ENCODE results near the gene MDC1.
"Not testable (repeated sequence)": the region's sequence is repeated elsewhere in the genome, so short reads cannot be mapped to it uniquely, and the experiment has no call there.

Gene MDC1

DNA sequence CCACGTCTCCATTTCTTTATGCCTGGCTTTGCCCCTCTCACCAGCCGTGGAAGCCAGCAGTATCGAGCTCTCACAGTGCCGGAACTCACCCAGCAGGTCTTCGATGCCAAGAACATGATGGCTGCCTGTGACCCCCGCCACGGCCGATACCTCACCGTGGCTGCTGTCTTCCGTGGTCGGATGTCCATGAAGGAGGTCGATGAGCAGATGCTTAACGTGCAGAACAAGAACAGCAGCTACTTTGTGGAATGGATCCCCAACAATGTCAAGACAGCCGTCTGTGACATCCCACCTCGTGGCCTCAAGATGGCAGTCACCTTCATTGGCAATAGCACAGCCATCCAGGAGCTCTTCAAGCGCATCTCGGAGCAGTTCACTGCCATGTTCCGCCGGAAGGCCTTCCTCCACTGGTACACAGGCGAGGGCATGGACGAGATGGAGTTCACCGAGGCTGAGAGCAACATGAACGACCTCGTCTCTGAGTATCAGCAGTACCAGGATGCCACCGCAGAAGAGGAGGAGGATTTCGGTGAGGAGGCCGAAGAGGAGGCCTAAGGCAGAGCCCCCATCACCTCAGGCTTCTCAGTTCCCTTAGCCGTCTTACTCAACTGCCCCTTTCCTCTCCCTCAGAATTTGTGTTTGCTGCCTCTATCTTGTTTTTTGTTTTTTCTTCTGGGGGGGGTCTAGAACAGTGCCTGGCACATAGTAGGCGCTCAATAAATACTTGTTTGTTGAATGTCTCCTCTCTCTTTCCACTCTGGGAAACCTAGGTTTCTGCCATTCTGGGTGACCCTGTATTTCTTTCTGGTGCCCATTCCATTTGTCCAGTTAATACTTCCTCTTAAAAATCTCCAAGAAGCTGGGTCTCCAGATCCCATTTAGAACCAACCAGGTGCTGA is 7.0 kb upstream of the MDC1 start:
- not testable (repeated sequence) for DNase-seq

DNA sequence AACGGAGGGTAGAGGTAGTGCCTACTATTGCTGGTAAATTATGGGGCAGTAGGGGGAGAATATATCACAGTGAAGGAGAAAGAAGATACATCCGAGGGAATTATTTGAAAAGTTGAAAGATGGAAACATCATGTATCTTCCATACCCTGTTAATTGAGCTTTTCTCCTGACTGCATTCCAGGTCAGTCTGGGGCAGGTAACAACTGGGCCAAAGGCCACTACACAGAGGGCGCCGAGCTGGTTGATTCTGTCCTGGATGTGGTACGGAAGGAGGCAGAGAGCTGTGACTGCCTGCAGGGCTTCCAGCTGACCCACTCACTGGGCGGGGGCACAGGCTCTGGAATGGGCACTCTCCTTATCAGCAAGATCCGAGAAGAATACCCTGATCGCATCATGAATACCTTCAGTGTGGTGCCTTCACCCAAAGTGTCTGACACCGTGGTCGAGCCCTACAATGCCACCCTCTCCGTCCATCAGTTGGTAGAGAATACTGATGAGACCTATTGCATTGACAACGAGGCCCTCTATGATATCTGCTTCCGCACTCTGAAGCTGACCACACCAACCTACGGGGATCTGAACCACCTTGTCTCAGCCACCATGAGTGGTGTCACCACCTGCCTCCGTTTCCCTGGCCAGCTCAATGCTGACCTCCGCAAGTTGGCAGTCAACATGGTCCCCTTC is 6.2 kb upstream of the MDC1 start:
- not testable (repeated sequence) for DNase-seq

DNA sequence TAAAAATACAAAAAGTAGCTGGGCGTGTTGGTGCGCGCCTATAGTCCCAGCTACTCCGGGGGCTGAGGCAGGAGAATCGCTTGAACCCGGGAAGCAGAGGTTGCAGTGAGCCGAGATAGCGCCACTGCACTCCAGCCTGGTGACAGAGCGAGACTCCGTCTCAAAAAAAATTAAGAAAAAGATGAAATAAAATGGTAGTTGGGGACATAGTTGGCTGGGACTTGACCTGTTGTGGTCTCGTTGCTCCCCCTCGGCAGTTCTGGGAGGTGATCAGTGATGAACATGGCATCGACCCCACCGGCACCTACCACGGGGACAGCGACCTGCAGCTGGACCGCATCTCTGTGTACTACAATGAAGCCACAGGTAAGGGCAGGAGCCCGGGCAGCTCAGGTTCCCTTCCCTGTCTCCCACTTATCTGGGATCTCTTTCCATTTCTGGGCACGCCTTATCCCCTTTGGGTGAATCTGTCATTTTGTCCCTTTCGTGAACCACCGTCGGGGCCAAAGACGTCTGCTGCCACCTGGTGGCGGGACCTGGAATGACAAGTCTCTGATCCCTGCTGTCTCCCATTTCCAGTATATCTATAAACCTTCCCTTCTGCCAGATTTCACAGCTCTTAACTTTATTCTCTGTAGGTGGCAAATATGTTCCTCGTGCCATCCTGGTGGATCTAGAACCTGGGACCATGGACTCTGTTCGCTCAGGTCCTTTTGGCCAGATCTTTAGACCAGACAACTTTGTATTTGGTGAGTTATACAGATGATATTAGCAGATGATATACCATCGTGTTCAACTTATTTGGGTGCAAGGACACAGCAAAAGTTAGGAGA is 5.4 kb upstream of the MDC1 start:
- DNase-seq: peak; percentile 82

DNA sequence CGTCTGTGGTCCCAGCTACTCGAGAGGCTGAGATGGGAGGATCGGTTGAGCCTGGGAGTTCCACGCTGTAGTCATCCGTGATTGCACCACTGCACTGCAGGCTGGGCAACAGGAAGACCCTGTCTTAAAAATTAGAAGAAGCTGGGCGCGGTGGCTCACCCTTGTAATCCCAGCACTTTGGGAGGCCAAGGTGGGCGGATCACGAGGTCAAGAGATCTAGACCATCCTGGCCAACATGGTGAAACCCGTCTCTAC is 4.9 kb upstream of the MDC1 start:
- not testable (repeated sequence) for DNase-seq

DNA sequence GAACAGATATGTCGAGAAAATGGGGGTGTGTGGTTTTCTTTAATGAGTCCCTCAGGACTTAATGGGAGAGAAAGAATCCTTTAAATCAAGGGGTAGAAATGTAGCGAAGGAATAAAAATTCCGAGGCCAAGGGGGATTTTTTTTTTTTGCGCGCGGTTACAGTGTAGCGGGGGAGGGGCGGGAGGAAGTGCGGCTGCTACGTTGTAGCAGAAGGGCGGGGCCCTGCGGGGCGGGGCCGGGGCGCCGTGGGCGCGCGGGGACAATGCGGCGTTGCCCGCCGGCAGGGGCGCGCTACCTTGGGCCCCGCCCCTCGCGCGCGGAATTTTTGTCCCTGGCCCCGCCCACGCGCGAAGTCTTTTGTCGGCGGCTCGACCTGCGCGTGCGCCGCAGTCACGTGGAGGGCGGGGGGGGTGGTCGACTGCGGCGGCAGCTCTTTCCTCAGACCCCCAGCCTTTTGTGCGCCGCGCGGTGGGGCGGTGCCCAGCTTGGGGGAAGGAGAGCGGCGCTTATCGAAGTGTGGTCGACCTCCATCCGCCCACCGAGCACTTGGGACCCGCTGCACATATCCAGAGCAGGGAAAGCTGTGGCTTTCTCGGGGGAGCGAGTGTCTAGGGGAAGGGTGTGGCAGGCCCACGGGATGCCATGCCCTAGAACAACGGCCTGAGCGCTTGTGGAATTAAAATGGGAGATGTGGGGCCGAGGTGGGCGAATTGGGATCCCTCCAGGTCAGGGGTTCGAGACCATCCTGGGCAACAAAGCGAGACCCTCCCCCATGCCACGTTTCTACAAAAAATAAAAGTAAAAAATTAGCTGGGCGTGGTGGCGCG is 4.3 kb upstream of the MDC1 start:
- DNase-seq: peak; percentile 98

DNA sequence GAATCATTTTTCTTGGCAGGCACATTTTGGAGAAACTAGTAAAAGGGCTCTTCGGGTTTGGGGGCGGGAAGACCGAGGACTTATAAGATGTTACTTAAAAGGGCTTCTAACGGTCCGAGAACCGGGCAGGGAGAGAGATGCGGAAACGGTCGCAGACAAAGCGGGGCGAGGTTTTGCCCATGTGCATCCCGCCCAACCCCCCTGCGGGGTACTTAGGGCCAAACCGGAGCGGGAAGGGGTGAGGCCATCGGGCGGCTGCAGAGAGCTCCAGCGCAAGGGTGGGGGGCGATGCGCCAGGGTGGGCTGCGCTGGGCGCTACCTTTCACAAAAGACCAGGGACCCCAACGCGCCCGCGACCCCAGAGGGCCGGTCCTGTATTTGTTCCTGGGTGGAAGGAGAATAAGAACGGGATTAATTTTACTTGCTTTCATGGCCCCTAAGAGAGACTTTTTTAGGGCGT is 3.7 kb upstream of the MDC1 start:
- peak; percentile 63 for DNase-seq

DNA sequence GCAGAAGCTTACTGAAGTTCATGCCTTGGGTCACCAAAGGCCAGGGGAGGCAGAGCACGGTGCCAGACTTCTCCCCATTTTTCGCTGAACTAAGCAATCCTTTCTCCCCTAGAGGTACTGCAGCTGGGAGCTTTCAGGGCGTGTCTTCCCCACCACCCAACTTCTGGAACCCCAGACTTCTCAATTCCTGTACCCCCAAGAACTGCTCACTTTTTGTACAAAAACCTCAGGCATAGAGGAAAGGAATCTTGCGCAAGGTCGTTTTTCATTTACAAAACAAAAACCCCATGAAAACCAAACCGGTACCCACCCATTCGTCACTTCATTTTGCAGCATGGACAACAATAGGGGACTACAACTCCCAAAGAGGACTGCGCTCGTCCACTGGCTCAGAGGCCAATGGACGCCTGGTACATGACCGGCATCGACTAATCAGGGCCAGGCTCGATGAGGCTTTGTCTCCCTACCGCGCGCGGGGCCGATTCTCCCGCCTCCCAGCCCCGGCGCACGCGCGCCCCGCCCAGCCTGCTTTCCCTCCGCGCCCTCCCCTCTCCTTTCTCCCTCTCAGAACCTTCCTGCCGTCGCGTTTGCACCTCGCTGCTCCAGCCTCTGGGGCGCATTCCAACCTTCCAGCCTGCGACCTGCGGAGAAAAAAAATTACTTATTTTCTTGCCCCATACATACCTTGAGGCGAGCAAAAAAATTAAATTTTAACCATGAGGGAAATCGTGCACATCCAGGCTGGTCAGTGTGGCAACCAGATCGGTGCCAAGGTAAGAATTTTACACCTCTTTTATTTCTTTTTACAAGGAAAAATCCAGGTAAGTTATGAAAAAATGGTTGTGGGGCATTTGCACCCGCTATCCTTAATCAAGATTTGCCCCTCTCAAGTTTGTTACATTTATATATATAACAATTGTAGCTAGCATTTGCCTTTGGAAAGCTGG is 3.0 kb upstream of the MDC1 start, which contains the start of gene TUBB:
TUBB (plus strand) TSS at position 562 of the 947 bp plus-strand sequence; CDS start at position 717, 155 bp downstream.
- peak; percentile 94 for DNase-seq

DNA sequence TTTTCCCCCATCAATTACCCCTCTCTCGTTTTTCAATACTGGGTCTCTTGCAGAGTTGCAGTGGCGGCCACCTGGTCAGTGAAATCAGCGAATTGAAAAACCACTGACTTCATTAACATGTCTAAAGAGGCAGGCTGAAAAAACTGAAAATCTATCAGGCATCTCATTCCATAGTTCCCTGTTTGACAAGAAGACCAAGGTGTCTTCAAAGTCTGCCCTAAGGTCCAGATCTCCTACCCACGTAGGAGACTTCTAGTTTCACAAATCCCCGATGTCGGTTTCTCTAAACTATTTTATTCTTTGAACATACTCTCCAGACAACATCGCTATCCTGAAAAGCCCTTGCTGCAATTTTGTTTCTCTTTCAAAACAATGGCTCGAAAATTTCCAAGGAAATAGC is 2.3 kb upstream of the MDC1 start:
- no peak for DNase-seq

DNA sequence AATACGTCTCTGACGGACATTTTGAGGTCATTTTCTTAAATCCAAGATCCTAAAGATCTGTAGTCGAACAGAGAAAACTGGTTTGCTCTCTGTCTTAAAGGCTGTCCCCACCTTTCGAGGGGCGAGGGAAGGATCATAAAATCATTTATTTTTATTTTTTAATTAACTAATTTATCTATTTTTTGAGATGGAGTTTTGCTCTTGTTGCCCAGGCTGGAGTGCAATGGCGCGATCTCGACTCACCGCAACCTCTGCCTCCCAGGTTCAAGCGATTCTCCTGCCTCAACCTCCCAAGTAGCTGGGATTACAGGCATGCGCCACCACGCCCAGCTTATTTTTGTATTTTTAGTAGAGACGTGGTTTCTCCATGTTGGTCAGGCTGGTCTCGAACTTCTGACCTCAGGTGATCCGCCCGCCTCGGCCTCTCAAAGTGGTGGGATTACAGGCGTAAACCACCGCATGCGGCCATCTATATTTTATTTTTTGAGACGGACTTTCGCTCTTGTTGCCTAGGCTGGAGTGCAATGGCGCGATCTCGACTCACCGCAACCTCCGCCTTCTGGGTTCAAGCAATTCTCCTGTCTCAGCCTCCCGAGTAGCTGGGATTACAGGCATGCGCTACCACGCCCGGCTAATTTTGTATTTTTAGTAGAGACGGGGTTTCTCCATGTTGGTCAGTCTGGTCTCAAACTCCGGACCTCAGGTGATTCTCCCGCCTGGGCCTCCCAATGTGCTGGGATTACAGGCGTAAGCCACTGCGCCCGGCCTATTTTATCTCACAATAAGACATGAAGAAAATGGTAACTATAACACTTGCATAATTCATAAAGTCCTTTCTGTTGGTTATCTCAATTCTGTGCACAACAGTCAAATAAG is 1.0 kb upstream of the MDC1 start:
- DNase-seq: not testable (repeated sequence)

DNA sequence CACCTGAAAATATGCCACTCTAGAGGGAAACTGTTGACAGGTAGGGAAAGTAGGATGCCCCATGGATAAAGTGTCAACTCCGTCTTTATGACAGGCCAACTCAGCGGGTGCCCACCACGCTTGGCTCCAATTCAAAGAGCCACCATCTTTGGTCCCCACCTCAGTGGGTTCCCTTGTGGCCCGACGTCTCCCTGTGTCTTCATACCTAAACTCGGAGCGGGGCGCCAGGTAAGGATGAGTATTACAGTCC is 277 bp downstream of the MDC1 start:
- DNase-seq: no peak

DNA sequence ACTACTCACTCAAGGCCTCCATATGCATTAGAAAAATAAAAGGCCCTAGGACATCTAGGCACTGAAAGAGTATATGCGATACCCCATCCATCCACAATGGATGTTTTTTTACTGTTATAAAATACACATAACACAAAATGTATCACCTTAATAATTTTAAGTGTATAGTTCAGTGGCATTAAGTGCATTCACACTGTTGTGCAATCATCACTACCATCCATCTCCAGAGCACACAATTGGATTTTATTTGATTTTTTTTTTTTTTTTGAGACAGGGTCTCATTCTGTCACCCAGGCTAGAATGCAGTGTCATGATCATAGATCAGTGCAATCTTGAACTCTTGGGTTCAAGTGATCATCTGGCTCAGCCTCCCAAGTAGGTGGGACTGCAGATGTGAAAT is 2.8 kb downstream of the MDC1 start:
- DNase-seq: no peak

DNA sequence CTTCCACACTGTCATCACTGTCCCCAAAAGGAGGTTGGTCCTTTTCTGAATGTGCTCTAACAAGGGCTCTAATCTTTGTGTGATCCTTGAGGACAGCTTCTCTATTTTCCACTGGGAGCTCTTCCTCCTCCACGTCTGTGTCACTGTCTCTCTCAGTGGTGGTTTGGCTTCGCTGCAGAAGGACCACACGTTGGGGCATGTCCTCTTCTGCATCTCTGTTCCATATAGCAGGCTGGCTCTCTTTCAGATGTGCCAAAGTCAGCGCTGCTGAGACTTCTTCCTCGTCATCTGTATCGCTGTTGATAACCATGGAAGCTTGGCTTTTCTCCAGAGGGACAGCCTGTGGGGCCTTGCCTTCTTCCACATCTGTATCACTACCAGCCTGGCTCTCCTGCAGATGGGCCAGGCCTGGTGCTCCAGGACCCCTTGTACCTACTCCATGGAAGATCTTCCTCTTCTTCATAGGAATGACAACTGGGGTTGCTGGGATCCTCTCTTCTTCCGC is 4.6 kb downstream of the MDC1 start:
- no peak for DNase-seq

DNA sequence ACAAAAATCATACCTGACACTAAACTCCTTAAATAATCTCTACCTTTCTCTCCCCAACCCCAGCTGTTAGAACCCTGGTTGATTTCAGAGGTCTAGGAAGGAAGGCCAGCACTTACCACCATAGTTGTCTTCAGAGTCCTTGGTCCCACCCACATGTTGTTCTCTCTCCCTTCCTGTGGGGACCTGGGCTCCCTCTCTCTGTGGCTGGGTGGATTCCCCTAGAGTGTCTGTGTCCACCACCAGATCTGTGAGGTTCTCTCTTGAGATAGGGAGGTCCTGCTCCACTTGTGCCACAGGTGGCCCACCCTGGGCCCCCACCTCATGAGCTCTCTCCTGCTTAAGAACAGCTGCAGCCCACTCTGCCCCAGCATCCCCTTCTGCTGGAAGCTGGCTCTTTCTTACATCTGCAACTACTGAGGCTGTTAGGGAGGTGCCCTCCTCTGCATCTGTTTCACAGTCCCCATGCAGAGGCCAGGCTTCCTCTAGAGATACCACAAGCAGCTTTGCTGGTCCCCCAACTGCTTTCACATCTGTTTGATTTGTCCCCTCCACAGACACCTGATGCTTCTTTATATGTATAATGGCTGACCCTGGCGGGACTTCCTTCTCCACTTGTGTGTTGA is 5.2 kb downstream of the MDC1 start:
- DNase-seq: no peak

DNA sequence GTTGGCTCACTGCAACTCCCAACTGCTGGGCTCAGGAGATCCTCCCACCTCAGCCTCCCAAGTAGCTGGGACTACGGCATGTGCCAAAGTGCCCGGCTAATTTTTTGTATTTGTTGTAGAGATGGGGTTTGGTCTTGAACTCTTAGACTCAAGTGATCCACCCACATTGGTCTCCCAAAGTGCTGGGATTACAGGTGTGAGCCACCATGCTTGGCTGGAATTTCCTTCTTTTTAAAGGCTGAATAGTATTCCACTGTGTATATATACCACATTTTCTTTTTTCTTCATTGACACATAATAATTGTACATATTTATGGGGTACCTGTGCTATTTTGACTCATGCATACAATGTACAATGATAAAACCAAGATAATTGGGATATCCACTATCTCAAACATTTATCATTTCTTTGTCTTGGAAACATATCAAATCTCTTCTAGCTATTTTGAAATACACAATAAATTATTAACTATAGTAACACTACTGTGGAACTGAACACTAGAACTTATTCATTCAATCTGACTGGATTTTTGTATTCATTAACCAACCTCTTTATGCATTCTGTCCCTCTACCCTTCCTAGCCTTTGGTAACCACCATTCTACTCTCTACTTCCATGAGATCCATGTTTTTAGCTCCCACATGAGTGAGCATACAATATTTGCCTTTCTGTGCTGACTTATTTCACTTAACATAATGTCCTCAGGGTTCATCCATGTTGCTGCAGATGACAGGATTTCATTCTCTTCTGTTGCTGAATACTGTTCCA is 7.8 kb downstream of the MDC1 start:
- no peak for DNase-seq

DNA sequence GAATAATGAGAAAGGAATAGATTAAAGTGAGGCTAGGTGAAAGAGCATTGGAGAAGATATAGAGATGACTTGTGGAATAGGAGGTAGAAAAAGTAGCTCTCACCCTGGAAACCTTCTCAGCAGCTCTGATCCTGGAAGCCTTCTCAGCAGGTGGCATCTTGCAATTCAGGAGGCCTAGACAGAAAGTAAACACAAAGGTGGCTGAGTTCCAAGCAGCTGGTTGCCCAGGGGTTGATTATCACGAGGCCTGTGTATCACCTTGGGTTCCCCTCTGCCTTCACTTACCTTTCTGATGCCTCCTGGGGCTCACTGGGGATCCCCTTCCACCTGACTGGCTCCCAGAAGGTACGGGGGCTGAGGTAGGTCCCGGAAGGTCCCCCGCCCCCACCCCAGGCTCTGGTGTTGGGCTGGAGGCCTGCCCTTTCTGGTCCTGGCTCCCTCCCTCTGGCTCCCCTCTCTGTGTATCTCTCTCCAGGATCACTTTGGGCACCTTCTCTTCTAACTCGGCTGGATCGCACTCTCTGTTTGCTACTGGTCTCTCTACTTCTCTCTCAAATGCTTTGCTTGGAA is 9.7 kb downstream of the MDC1 start:
- DNase-seq: no peak

DNA sequence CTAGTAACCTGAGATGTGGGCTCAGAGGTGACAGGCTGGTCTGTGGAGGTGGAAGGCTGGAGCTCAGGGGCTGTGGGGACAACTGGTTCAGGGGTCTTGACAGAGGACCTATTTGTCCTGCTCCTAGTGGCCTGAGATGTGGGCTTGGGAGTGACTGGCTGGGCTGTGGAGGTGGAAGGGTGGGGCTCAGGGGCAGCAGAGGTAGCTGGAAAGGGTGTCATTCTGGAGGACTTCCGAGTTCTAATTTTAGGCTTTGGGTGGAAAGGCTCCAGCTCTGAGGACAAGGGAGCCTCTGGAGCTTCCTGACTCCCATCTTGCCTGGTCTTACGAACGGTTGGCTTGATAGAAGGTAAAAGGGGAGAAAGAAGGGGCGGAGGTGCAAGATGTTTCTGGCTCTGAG is 11.5 kb downstream of the MDC1 start:
- no peak for DNase-seq

DNA sequence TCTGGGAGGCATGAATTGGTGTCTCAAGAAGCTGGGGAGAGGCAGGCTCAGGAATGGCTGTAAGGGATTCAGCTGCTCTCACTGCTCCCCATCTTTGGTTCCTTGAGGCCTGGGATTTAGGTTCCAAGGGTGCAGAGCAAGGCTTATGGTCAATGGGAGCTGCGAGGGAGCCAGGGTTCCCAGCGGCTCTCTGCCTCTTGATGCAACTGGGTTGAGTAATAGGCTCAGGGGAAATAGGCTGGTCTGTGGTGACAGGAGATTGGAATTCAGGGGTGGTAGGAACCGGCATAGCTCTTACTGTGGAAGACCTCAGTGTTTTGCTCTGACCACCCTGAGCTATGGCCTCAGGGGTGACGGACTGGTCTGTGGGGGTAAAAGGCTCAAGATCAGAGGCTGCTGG is 13.3 kb downstream of the MDC1 start:
- no peak for DNase-seq

DNA sequence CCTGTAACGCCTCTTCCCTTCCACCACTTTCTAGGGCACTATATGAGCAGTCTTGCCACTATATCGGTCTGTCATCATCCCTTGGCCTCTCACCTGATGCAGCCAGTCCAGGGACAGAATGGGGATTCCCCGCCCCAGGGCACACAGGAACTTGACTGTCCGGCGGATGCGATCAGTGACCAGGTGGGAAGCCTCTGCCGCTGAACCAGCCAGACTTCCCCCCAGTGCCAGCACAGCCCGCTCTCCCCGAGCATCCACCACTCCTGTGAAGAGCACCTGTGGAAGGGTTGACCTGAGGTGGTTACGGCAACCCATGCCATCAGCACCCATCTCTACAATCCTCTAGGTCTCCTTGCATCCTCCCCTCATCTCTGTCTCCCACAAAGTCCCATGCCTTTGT is 14.1 kb downstream of the MDC1 start:
- no peak for DNase-seq

DNA sequence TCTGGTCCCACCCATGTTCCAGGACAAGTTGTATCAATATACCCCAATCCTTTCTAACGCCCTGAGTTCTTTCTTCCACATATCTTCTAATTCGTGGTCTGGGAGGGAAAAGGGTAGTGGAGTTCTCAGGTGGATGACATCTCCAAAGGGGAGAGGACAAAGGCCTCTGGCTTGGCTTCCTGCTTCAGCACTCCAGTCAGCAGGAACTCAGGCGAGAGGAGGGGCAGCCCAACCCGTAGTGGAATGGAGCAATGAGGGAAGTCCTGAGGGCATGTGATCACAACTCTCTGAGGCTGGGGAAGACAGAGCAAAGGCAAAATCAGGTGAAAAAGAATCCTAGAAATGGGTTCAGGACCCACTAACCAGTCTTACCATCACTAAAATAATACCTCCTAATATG is 16.7 kb downstream of the MDC1 start:
- DNase-seq: no peak

Data from stimulated activated CD4-positive, alpha-beta T cell treated with anti-CD3 and anti-CD28 coated beads, Interleukin-12 subunit alpha, Interleukin-12 subunit beta, amount 100 ng/mL, for 4 hours (primary cell).